H7 (cell line): ENCODE measurements around the gene ITGA11. TPM values are rescaled to one million over a fixed set of nuclear protein-coding genes. Genes with fewer than 3 reads are reported as not detected.
"Not testable (repeated sequence)": the region's sequence is repeated elsewhere in the genome, so short reads cannot be mapped to it uniquely, and the experiment has no call there.

Experiments used
- DNase-seq: peaks from one replicate; pipeline ENCODE4 v3.0.0; 2012
- H3K27me3 ChIP-seq: 2 replicates; pipeline ENCODE4 v1.6.0; 2011; ENCODE audit warnings: mild to moderate bottlenecking, low read length; ENCODE audit not compliant: control insufficient read depth, insufficient read depth
- H3K36me3 ChIP-seq: replicated peaks from 2 replicates; pipeline ENCODE4 v1.5.1; 2011; ENCODE audit warnings: low read length; ENCODE audit not compliant: control insufficient read depth, insufficient read depth
- H3K4me3 ChIP-seq: 2 replicates; pipeline ENCODE4 v1.5.1; 2011; ENCODE audit warnings: low read depth, mild to moderate bottlenecking, control low read depth, low read length, moderate library complexity; ENCODE audit not compliant: insufficient read depth
- total RNA-seq: library from RNA; depleted of rRNA; stranded (reverse); fragments of >200 nt; shearing (Covaris generic); gene quantifications from 2 replicates; pipeline ENCODE4 v1.2.3, GENCODE V29; 2014

The ITGA11 gene
- total RNA-seq, 1 experiment from 2014 or later: 0.03 TPM

GRCh38 chr15:68425428-68426060, 6.4 kb downstream of the ITGA11 start:
- no peak for DNase-seq
- H3K36me3 ChIP-seq: no peaks in the 10 kb centered on the region

GRCh38 chr15:68424754-68425390, 7.1 kb downstream of the ITGA11 start:
- no peak overlapping the region for H3K4me3 ChIP-seq
- no peaks in the 10 kb centered on the region for H3K36me3 ChIP-seq
- H3K27me3 ChIP-seq: peaks cover 18% of the 10 kb centered on the region
- DNase-seq: no peak

More at GRCh38 chr15:68425428-68426060, 6.4 kb downstream of the ITGA11 start:
- H3K4me3 ChIP-seq: no peak overlapping the region
- H3K27me3 ChIP-seq: peaks cover 24% of the 10 kb centered on the region

DNA sequence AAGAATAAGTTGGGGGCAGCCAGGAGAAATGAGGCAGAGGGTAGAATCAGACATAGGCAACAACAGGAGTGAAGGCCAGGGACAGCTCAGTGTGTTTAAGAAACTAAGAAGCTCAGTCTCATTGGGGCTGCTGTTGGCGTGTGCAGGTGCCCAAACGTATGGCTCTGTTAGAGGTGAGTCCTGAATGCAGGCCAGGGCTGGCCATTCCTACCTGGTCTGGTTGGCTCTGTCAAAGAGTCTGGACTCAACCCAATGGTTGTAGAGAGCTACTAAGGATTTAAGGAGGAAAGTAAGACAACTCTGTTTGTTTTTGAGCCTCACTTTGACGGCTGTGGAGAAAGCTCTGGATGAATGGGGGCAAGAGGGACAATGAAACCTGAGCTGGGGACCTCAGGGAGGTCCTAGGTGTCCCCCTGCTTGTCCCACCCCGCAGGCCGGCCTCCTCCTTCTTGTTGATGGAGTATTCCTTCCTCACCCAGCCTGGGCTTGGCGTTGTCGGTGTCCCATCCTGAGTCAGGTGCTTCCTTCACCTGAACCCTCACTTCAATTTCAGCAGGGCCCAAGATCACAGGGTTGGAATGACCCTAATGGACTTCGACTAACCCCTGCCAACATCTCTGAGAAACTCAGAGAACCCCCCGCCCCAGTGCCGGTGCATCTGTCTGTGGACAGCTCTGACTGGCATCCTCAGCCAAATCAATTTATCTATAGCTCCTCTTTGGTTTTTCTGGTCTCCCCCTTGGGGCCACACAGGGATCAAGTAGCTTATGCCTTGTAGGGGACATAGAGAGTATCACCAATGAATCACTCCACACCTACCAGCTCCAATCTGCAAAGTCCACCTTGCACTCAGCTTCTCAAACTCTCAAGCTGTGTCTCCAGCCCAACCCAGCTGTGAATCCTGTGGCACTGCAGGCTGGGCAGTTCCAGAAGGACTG, 8.3 kb downstream of the ITGA11 start:
- Histone ChIP-seq H3K36me3 (no peaks in the 10 kb centered on the region), H3K27me3 (peaks cover 9% of the 10 kb centered on the region; the same call in 1 of the 2 replicates), H3K4me3 (no peak overlapping the region)
- DNase-seq: no peak

GRCh38 chr15:68422403-68423145, 9.4 kb downstream of the ITGA11 start:
- not testable (repeated sequence) for H3K27me3 ChIP-seq, DNase-seq, H3K36me3 ChIP-seq, H3K4me3 ChIP-seq

DNA sequence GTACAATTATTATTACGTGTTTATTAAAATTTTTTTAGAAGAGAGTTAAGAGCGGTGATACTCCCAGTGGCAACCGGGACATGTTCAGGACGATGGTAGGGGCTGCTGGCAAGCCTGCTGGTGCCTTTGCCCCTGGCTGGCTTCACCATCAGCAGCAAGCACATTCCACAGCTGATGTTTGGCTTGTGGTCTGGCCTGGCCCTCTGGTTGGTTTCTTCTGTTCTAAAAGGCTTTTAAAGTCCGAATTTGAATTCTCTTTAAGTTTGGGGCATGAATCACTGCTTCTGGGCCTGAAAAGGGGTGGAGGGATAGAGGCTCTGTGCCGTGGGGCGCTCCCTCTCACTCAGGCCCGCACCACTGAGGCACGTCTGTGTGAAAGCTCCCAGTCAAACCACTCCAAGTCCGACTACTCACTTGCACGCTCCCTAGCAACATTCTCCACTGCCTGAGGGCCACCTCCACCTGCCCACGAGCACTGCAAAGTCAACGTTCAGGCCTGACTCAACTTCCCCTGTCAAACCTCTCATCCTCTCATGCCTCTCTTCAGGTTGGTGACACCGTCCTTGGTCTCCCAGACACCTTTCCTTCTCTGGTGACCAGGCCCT, 10.1 kb downstream of the ITGA11 start:
- no peak overlapping the region for H3K4me3 ChIP-seq
- H3K36me3 ChIP-seq: no peaks in the 10 kb centered on the region
- no peaks in the 10 kb centered on the region for H3K27me3 ChIP-seq
- no peak for DNase-seq

GRCh38 chr15:68421115-68421551, 10.8 kb downstream of the ITGA11 start:
- Histone ChIP-seq H3K4me3 (no peak overlapping the region), H3K27me3 (no peaks in the 10 kb centered on the region), H3K36me3 (no peaks in the 10 kb centered on the region)
- no peak for DNase-seq

DNA sequence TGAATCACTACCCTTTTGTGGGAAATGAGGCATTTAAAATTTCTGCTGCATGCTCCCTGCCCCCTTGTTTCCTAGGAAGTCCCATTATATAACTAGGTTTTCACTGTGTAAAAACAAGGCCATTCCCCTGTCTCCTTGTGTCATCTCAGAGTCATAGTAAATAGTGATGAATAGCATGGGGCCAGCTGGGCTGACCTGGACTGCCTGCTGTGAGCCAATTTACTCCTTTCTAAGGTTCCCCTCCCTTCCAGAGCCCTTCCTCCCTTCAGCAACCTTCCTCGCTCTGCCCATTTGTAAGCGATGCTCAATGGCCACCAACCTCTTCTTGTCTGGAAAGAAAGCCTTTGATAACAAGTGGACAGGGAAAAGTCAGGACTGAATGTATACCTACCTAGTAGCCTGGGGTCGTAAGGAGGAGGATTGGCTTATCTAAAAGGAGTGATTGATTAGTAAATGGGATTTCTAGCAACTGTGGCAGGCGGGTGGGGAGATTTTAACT, 11.7 kb downstream of the ITGA11 start:
- Histone ChIP-seq H3K4me3 (no peak overlapping the region), H3K27me3 (no peaks in the 10 kb centered on the region)
- DNase-seq: no peak

DNA sequence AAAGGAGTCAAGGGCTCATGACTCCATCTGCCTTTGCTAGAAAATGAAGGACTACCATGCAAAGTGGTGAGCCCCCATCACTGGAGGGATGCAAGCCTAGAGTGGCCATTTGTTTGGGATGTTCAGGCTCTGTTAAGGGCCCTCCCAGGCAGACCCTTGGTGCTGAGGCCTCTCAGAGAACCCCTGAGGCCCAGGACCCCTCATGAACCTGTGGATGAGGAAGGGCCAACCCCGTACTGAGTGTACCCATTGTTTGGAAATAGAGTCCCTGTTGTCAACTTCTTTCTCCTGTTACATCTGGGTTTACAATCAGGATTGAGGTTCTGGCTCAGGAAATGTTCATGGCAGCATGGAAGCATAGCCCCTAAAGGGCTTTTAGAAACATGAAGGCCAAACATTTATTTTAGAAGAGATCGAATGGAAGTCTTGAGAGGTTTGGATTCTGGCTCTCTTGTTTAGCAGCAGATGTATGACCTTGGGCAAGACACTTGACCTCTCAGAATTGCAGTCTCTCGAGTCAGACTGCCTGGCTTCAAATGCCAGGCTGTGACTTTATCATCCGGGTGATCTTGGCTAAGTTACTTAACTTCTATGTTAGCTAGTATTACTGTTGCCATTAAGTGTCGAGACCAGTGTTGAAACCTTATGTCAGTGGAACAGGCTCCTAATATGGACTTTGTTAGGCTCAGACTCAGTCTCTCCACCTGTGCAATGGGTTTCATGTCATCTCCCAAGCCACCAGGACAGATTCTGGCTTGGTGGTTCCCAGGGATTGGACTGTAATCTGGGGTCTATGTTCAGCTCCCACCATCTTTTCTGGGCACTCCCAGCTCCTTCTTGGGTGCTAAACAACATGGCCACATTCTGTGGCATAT, 12.4 kb downstream of the ITGA11 start:
- Histone ChIP-seq H3K4me3 (no peak overlapping the region), H3K36me3 (no peaks in the 10 kb centered on the region), H3K27me3 (no peaks in the 10 kb centered on the region)
- no peak for DNase-seq

More for the DNA sequence above, 11.7 kb downstream of the ITGA11 start:
- H3K36me3 ChIP-seq: no peaks in the 10 kb centered on the region

- Histone ChIP-seq H3K4me3 (no peak overlapping the region), H3K27me3 (no peaks in the 10 kb centered on the region), H3K36me3 (no peaks in the 10 kb centered on the region)
- DNase-seq: no peak
These were observed 13.3 kb downstream of the ITGA11 start for GRCh38 chr15:68418611-68419161.

- no peak for DNase-seq
- Histone ChIP-seq H3K27me3 (no peaks in the 10 kb centered on the region), H3K36me3 (no peaks in the 10 kb centered on the region), H3K4me3 (no peak overlapping the region)
These were observed 14.1 kb downstream of the ITGA11 start for GRCh38 chr15:68417897-68418296.

- no peak for DNase-seq
- H3K4me3 ChIP-seq: no peak overlapping the region
- H3K27me3 ChIP-seq: no peaks in the 10 kb centered on the region
- H3K36me3 ChIP-seq: no peaks in the 10 kb centered on the region
These were observed 14.9 kb downstream of the ITGA11 start for GRCh38 chr15:68417051-68417450.

DNA sequence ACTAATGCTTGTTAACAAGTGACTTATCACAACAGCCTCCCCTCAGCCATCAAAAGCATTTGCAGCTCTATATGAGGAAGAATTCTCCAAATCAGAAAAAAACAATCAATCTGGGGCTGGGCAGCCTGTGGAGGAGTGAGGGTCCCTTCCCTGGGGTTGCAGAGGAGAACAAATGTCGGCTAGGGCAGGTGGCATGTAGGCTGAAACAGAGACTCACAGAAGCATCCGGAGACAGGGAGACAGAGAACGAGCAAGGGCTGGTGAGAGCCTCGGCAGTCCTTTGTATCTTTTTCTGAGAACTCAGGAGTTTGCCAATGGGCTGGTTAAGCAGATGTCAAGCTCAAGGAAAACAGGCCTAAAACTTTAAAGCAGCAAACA, 15.8 kb downstream of the ITGA11 start:
- no peak for DNase-seq
- H3K27me3 ChIP-seq: no peaks in the 10 kb centered on the region
- no peaks in the 10 kb centered on the region for H3K36me3 ChIP-seq
- H3K4me3 ChIP-seq: no peak overlapping the region
